GM19395 (cell line): ENCODE data around the gene BMERB1.
"Not testable (repeated sequence)": the region's sequence is repeated elsewhere in the genome, so short reads cannot be mapped to it uniquely, and the experiment has no call there.

Experiments used
- ATAC-seq: cut with Tn5 transposase; IDR thresholded peaks from one replicate; pipeline ENCODE4 v1.9.1; 2021; ENCODE audit warnings: mild to moderate bottlenecking, moderate library complexity; ENCODE audit not compliant: unreplicated experiment

Gene BMERB1

GRCh38 chr16:15459791-15460190 is 25.4 kb downstream of the BMERB1 start:
- ATAC-seq, result no peak

GRCh38 chr16:15460601-15461000 is 26.2 kb downstream of the BMERB1 start:
- no peak for ATAC-seq

GRCh38 chr16:15461376-15461775 is 27.0 kb downstream of the BMERB1 start:
- ATAC-seq, result no peak

GRCh38 chr16:15464401-15465186 is 30.2 kb downstream of the BMERB1 start:
- no peak for ATAC-seq

- ATAC-seq, result no peak
These were observed 31.7 kb downstream of the BMERB1 start for GRCh38 chr16:15466131-15466530.

- ATAC-seq, result no peak
These were observed 32.7 kb downstream of the BMERB1 start for GRCh38 chr16:15466886-15467781.

GRCh38 chr16:15476971-15477370 is 42.6 kb downstream of the BMERB1 start:
- not testable (repeated sequence) for ATAC-seq

- no peak for ATAC-seq
These were observed 43.4 kb downstream of the BMERB1 start for GRCh38 chr16:15477802-15478201.

- ATAC-seq, result no peak
These were observed 47.8 kb downstream of the BMERB1 start for GRCh38 chr16:15482068-15482747.

GRCh38 chr16:15482748-15483298 is 48.4 kb downstream of the BMERB1 start:
- ATAC-seq, result no peak

- ATAC-seq, result no peak
These were observed 49.5 kb downstream of the BMERB1 start for GRCh38 chr16:15483857-15484256.

- no peak for ATAC-seq
These were observed 50.3 kb downstream of the BMERB1 start for GRCh38 chr16:15484662-15485061.

- no peak for ATAC-seq
These were observed 50.8 kb downstream of the BMERB1 start for GRCh38 chr16:15485175-15485574.

GRCh38 chr16:15486661-15487060 is 52.3 kb downstream of the BMERB1 start:
- ATAC-seq, result no peak

- ATAC-seq, result no peak
These were observed 53.2 kb downstream of the BMERB1 start for GRCh38 chr16:15487336-15488284.

- ATAC-seq, result no peak
These were observed 54.6 kb downstream of the BMERB1 start for GRCh38 chr16:15489016-15489415.

GRCh38 chr16:15490123-15490711 is 55.8 kb downstream of the BMERB1 start:
- ATAC-seq, result no peak

GRCh38 chr16:15491411-15491810 is 57.0 kb downstream of the BMERB1 start:
- no peak for ATAC-seq

GRCh38 chr16:15492091-15492740 is 57.8 kb downstream of the BMERB1 start:
- ATAC-seq, result no peak
